DOHH2 (cell line): ENCODE data around the gene NEMP1.

ENCODE experiments used
- EZH2phosphoT487 ChIP-seq: fragments of 200-600 bp; sonication (generic); IDR thresholded peaks from 2 replicates; pipeline ENCODE4 v1.6.1; 2017; ENCODE audit warnings: borderline replicate concordance, mild to moderate bottlenecking, antibody characterized with exemption, low read length, moderate library complexity, mixed read lengths
- TF ChIP-seq, protein P1 (sequence below): fragments of 200-600 bp; sonication (generic); IDR thresholded peaks from one replicate; pipeline ENCODE4 v1.5.1; 2014; ENCODE audit warnings: antibody characterized with exemption, mild to moderate bottlenecking, low read depth, low read length; ENCODE audit not compliant: poor library complexity, severe bottlenecking

DNA sequence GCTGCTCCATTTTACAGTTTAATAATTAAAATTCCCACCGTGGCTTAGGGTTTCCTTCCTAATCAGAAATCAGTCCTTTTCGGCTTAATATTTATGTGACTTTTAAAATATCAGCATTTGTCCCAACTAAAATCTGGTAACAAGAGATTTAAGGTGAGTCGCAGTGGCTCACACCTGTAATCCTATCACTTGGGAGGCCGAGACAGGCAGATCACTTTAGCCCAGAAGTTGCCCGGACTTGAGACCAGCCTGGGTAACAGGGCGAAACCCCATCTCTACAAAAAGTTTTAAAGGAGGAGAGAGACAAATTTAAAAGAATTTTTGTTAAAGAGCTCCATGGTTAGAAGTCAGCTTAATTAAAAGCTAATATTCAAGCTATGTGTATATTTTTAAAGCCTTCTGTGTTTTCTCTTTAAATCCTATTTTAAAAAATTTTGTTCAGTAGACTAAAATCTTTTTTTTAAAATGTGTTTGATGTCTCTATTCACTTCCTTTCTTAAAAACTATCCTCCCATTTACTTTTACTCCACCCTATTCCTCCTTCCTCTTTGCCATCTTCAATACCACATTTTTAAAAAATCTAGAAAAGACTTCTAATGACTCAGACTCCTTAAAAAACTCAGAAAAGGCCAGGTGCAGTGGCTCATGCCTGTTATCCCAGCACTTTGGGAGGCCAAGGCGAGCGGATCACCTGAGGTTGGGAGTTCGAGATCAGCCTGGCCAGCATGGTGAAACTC lies 58.4 kb downstream of the NEMP1 start:
- TF ChIP-seq, protein P1, sequence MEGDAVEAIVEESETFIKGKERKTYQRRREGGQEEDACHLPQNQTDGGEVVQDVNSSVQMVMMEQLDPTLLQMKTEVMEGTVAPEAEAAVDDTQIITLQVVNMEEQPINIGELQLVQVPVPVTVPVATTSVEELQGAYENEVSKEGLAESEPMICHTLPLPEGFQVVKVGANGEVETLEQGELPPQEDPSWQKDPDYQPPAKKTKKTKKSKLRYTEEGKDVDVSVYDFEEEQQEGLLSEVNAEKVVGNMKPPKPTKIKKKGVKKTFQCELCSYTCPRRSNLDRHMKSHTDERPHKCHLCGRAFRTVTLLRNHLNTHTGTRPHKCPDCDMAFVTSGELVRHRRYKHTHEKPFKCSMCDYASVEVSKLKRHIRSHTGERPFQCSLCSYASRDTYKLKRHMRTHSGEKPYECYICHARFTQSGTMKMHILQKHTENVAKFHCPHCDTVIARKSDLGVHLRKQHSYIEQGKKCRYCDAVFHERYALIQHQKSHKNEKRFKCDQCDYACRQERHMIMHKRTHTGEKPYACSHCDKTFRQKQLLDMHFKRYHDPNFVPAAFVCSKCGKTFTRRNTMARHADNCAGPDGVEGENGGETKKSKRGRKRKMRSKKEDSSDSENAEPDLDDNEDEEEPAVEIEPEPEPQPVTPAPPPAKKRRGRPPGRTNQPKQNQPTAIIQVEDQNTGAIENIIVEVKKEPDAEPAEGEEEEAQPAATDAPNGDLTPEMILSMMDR = no peak
- no peak for TF ChIP-seq EZH2phosphoT487
